Left forelimb (tissue), 1 donor: ENCODE results near the gene NRCAM.

Source experiments
- DNase-seq: peaks from one replicate; pipeline ENCODE4 v3.0.0-alpha.2; 2018; ENCODE audit warnings: low spot score

The NRCAM gene

DNA sequence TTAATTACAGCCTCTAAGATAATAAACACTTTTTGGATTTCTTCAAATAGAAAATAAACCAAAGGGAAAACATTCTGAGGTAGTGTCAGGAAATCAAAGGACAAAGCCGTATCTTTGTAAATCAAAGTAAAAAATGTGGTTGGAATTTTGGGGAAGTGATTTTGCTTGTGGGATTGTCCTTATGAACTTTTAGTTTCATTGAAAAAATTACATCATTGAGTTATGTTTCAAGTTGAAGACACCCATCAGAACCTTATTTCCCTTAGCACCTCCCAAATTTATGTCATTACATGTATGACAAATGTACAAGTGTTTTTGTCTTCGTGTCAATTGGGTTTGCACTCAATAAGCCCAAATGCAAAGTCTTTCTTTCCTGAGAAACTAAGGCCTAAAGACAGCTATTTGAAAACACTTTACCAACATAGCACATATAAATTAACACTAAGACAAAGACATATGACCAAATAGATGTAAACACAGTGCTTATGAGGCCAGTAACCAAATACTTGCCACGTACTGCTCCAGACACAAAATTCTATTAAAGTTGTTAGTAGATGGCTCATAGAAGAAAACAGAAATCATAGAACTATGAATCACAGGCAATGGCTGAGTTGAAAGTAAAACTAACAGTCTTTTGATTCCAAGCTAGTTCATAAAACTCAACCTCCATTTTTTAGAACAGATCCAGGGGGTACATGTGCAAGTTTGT lies 299.2 kb downstream of the NRCAM start:
- no peak for DNase-seq

DNA sequence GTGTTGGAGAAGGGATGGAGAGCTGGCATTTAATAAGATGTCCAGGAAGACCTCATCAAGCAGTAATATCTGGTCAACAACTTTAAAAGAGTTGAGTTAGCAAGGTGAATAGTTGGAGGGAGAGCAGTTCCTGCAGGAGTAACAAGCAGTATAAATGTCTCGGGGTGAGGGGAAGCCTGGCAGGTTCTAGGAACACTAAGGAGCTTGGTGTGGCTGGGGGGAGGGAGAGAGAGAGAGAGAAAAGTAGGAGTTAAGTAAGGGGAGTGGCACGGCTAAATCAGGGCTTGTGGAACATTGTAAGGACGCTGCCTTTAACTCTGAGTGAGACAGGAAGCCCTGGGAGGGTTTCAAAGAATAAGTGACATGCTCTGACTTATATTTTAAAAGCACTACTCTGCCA lies 304.0 kb downstream of the NRCAM start:
- no peak for DNase-seq

GRCh38 chr7:108149908-108150307 lies 306.3 kb downstream of the NRCAM start:
- DNase-seq, result no peak

DNA sequence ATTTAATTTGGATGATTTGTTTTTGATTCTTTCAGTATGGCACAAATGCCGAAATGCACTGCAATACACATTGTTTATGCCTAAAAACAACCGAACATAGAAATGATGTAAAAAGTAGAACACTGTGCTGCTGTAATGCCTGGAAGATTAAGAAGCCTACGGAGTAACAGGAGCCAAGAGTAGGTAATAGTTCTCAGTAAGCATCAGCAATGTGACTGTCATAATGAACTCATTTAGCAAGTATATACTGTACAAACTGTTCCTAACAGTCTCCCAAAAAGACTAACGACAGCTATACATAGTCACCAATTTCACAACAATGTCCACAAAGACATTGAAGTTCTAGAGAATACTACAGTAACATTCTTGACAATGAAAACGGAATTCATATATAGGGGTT lies 307.1 kb downstream of the NRCAM start:
- DNase-seq, result no peak

DNA sequence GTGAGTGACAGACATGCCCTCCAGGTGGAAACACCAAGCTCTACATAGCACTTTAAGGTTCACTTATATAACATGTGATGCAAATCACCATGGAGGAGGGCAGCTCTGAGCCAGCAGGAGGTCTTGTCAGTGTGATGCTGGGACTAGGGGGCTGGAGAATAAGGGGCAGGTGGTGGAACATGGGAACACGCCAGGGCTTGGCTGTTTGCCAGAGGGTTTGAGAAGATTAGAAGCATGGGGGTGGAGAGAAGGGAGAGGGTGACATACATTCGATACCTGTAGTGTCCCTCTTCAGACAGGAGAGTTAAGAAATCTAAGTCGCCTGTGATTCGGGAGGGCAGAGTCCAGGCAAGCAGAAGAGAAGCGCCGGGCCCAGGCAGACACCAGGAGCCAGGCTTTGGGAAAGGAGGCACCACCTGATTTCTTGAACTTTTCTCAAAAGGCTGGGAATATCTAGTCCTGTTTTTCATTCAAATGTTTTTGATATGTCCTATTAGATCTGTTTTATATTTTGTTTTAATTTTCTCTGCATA lies 309.1 kb downstream of the NRCAM start:
- DNase-seq, result no peak

DNA sequence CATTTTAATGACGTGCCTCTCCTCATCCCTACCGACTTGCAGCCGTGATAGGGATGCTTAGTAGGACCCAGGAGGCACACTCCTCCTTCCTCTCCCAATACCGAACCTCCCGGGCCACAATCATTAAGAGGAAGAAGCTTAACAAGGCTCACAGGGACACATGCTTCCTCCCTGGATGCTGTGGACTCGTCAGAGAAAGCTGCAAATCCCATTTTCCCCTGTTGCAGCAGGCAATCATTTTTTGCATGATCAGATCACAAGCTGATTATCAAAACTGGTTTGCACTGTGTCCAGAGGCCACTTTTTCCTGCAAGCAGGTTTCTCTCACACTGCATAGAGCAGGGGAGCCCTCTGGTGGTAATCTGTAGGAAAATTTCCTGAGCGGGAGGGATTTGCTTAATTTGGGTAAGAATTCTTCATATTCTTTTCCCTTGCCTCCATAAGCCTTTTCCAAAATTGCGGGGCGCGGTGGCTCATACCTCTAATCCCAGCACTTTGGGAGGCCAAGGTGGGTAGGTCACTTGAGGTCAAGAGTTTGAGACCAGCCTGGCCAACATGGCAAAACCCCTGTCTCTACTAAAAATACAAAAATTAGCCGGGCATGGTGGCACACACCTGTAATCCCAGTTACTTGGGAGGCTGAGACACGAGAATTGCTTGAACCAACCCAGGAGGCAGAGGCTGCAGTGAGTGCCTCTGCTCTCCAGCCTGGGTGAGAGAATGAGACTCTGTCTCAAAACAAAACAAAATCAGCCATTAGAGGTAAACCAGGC lies 310.0 kb downstream of the NRCAM start:
- DNase-seq, result peak; percentile 74

DNA sequence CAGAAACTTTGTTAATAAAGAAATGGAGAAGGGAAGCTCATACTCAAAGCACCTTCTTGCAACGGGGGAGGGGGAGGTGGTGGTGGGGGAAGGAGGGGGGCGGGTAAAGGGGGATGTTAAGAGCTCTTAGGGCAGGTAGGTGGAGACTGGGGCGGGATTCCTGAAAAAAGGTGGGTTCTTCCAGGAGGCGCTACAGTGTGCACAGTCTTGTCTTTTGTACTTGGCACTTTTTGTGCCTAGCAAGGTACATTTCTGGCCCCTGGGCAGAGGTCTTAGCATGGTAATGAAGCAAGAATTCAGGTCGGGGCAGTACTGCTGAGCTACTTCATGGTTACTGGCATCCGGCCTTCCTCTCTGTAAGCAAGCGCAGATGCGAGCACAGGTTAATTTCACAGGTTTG lies 310.8 kb downstream of the NRCAM start:
- DNase-seq, result no peak

DNA sequence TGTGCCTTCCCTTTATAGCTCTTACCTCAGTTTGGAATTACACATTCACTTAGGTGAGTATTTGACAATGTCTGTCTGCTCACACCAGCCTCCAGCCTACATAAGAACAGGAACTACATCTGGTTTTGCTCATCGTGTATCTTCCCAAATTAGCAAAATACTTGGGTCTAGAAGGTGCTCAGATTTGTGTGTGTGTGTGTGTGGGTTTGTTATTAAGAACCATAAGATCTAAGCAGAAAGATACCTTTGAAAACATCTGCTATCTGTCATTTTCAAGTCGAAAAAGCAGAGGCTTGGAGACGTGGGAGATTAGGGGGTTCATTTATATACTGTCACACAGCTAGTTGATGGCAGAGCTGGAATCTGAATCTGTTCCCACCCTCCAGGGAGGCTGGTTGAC lies 311.3 kb downstream of the NRCAM start:
- DNase-seq, result no peak

- no peak for DNase-seq
Observed at GRCh38 chr7:108143658-108144420, 312.4 kb downstream of the NRCAM start.

DNA sequence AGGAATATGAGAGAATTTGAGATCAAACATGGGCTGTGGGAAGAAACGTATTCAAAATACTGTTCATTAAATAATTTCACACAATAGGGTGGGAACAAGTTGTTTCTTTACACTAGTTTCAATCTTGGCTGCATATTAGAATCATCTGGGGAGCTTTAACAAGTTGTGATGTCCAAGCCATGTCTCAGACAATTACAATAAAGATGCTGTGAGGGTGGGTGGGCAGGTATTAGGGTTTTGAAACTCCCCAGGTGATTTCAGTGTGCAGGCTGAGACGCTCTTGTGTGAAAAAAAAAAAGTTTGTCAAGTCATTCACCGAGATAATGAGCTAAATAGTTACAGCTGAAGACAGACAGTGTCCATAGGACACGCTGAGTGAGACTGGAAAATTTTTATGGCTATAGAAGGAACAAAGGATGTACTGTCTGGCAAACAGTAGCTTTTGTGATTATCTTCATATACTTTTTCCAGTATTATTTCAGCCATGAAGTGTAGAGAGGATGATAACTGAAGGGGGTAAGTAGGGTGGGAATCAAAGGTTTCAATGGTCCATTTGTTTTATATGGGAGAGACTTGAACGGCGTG lies 313.5 kb downstream of the NRCAM start:
- DNase-seq, result no peak

DNA sequence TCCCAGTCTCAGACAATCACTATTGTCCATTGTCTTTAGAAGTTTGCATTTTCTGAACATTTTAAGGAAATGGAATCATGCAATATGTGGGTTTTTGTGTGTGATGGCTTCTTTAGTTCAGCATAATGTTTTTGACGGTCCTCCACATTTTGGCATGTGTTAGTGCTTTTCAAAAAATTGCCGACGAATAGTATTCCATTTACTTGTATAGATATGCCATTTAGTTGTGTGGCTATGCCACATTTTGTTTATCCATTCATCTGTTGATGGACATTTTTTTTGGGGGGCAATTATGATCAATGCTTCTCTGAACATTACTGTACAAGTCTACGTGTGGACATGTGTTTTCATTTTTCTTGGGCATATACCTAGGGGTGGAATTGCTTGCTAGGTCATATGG lies 314.1 kb downstream of the NRCAM start:
- no peak for DNase-seq

GRCh38 chr7:108140671-108141070 lies 315.6 kb downstream of the NRCAM start:
- no peak for DNase-seq

GRCh38 chr7:108138911-108139310 lies 317.3 kb downstream of the NRCAM start:
- no peak for DNase-seq

DNA sequence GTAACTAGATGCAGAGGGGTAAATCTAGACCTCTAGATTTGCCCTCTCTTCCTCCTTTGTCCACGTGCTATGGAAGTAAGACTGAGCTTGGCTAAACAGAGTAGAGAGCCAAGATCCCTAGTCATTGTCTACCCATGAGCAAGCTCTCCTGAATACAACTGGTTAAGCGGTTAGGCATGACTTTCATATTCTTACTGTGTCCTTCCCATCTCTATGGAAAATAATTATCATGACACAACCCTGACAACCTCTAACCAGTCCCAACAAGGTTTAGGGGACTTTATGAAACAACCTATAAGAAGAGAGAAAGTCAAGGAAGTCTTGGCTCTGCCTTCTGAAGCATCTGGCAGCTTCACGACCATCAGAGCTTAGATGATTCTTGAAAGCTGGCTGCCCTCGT lies 318.2 kb downstream of the NRCAM start:
- DNase-seq, result no peak

DNA sequence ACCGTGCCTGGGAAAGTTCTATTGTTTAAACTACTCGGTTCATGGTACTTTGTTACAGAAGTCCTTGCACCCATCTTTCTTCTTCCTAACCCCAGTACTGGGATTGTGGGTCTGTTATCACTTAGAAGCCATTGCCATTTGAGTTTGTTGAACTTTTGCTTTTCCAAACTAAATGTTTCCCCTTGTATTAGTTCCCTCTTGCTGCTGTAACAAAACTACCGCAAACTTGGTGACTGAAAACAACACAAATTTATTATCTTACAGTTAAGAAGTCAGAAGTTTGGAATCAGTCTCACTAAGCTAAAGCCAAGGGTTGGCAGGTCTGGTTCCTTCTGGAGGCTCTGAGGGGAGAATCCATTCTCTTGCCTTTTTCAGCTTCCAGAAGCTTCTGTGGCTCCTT lies 319.2 kb downstream of the NRCAM start:
- no peak for DNase-seq

- no peak for DNase-seq
Observed at GRCh38 chr7:108136191-108136688, 320.0 kb downstream of the NRCAM start.

DNA sequence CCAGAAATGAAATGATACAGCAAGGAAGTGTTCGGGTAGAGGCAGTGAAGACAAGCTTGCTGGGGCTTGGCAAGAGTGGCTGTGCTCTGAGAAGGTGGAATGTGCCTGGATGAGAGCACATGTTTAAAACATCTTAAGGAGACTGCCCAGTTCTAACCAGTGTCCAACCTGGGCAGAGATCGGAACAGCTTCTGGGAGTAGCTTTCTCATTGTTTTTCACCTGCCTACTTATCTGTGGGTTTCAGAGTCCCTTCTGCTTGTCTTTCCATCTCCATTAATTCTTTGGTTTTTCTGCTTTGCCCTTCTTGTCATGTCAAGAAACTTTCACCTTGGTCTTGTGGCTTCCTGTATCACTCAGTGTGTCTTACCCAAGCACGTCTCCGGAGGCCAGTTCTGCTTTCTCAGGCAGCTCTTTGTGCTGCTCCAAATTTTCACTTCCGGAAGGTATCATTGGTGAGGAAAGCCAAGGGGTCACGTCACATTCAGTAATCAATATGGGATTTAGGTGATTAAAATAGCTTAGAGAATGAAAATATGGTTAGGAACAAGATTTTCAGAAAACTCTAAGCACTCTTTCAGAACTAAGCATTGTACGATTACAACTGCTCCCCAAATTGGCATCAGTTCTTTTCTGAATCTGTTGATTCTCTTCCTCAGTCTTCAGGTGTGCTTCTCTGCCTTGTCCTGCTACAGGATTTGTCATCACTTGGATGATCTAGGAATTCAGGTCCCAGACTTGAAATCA lies 320.6 kb downstream of the NRCAM start:
- DNase-seq, result no peak

DNA sequence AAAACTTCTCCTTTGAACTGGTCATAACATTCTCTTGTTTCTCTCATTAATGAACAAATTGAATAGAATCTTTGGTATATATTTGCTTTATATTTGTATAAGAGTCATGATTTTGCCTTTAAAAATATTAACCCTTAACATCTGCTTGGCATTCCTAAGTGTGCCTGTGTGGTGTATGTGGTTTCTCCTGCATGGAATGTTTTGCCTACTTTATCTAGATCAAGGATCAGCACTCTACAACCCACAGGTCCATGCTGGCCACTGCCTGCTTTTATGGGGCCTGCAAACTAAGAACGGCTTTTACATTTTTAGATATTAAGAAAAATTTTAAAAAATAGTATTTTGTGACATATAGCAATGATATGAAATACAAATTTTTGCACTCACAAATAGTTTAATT lies 321.8 kb downstream of the NRCAM start:
- DNase-seq, result no peak

GRCh38 chr7:108132551-108133265 lies 323.5 kb downstream of the NRCAM start:
- DNase-seq, result no peak

GRCh38 chr7:108130261-108130660 lies 326.0 kb downstream of the NRCAM start, which contains the start of gene LAMB4:
Gene LAMB4, minus strand, starts transcription at chr7:108130361. Its CDS starts 7,197 bp downstream, at chr7:108123164.
- DNase-seq, result no peak
